ENCODE measurements around the gene TMEM150B.

DNA sequence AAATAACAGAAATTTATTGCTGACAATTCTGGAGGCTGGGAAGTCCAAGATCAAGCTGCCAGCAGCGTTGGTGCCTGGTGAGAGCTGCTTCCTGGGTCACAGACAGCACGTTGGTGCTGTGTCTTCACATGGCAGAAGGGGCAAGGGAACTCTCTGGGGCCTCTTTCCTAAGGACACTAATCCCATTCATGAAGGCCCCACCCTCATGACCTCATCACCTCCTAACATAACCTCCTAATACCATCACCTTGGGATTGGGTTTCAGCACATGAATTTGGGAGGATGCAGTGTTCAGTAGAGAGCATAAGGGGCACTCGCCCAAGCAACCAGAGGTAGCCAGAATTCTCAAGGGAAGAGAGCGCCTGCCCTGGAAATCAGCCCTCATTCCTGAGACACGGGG lies 15.7 kb downstream of the TMEM150B start:
- TF ChIP-seq POLR2A (IDR thresholded peaks at IDR 0.05; ENCODE audit: low read depth, low read length) (no peak), RAD21 (IDR thresholded peaks at IDR 0.05; ENCODE audit: low read length) (no peak), RCOR1 (IDR thresholded peaks at IDR 0.05; ENCODE audit: insufficient replicate concordance, low read length) (no peak), CHD1 (IDR thresholded peaks at IDR 0.05; ENCODE audit: low read depth, low read length) (no peak), RFX5 (IDR thresholded peaks at IDR 0.05; ENCODE audit: low read depth, low read length) (no peak), BHLHE40 (IDR thresholded peaks at IDR 0.05; ENCODE audit: low read depth, low read length) (no peak), FOS (IDR thresholded peaks at IDR 0.05; ENCODE audit: low read depth, low read length) (no peak)
- TF ChIP-seq, protein P1, sequence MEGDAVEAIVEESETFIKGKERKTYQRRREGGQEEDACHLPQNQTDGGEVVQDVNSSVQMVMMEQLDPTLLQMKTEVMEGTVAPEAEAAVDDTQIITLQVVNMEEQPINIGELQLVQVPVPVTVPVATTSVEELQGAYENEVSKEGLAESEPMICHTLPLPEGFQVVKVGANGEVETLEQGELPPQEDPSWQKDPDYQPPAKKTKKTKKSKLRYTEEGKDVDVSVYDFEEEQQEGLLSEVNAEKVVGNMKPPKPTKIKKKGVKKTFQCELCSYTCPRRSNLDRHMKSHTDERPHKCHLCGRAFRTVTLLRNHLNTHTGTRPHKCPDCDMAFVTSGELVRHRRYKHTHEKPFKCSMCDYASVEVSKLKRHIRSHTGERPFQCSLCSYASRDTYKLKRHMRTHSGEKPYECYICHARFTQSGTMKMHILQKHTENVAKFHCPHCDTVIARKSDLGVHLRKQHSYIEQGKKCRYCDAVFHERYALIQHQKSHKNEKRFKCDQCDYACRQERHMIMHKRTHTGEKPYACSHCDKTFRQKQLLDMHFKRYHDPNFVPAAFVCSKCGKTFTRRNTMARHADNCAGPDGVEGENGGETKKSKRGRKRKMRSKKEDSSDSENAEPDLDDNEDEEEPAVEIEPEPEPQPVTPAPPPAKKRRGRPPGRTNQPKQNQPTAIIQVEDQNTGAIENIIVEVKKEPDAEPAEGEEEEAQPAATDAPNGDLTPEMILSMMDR (conservative IDR thresholded peaks at IDR 0.05; ENCODE audit: low read depth, low read length): no peak
- TF ChIP-seq, protein P2, sequence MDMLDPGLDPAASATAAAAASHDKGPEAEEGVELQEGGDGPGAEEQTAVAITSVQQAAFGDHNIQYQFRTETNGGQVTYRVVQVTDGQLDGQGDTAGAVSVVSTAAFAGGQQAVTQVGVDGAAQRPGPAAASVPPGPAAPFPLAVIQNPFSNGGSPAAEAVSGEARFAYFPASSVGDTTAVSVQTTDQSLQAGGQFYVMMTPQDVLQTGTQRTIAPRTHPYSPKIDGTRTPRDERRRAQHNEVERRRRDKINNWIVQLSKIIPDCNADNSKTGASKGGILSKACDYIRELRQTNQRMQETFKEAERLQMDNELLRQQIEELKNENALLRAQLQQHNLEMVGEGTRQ (IDR thresholded peaks at IDR 0.05; ENCODE audit: low read depth, low read length): no peak
- TF ChIP-seq, protein P3, sequence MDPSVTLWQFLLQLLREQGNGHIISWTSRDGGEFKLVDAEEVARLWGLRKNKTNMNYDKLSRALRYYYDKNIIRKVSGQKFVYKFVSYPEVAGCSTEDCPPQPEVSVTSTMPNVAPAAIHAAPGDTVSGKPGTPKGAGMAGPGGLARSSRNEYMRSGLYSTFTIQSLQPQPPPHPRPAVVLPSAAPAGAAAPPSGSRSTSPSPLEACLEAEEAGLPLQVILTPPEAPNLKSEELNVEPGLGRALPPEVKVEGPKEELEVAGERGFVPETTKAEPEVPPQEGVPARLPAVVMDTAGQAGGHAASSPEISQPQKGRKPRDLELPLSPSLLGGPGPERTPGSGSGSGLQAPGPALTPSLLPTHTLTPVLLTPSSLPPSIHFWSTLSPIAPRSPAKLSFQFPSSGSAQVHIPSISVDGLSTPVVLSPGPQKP (IDR thresholded peaks at IDR 0.05; ENCODE audit: borderline replicate concordance, low read depth, low read length): no peak

All from IMR-90 (cell line).